GM18520 (cell line): ENCODE measurements around the gene IFNGR2.
"Not testable (repeated sequence)": the region's sequence is repeated elsewhere in the genome, so short reads cannot be mapped to it uniquely, and the experiment has no call there.

ENCODE experiments used
- ATAC-seq: cut with Tn5 transposase; IDR thresholded peaks from one replicate; pipeline ENCODE4 v1.9.1; 2021; ENCODE audit not compliant: unreplicated experiment

The IFNGR2 gene

GRCh38 chr21:33434770-33435360 is 31.7 kb downstream of the IFNGR2 start:
- peak; percentile 86 for ATAC-seq

GRCh38 chr21:33437140-33437539 is 33.9 kb downstream of the IFNGR2 start:
- no peak for ATAC-seq

DNA sequence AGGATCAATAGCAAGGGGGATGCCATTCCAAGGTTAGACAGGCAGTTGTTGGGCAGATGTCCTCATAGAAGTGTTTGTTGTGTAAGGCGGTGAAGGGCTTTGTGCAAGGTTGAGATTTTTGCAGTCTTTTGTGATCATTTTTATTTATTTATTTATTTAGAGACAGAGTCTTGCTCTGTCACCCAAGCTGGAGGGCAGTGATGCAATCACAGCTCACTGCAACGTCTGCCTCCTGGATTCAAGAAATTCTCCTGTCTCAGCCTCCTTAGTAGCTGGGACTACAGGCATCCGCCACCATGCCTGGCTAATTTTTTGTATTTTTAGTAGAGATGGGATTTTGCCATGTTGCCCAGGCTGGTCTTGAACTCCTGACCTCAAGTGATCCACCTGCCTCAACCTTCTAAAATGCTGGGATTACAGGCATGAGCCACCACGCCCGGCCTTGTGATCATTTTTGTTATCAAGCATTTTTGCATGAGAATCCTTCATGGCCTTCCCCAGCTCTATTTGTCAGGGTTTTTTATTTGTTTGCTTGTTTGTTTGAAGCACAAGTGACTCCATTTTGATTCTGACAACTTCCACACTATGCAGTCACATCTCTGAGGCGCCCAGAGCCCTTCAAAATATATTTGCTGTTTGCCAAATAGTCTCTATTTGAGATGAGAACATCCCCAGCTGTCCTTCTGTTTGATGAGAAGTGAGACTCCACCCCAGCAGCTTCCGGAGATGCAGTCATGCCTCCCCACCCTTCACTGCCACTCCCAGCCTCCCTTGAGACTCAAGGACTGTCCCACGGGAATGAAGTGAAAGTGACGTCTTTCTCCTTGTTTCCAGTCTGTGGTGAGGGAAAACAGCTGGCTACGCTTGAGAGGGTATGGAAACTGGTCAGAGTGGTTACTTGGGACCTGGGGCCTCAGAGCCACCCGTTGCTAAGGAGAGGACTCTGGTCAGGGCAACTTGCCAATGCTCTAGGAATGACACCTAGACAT is 38.6 kb downstream of the IFNGR2 start:
- ATAC-seq: no peak

- no peak for ATAC-seq
Observed at GRCh38 chr21:33443194-33443593, 40.0 kb downstream of the IFNGR2 start.

DNA sequence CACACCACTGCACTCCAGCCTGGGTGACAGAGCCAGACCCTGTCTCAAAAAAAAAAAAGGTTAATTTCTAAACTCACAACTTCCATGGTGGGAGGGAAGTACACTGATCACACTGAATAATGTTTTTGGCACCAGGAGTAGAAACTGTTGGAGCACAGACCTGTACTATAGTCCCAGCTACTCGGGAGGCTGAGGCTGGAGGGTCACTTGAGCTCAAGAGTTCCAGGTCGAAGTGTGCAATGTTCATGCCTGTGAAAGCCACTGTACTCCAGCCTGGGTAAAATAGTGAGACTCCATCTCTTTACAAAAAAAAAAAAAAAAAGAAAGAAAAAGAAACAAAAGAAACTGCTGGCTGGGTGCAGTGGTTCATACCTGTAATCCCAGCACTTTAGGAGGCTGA is 41.3 kb downstream of the IFNGR2 start:
- ATAC-seq: no peak

GRCh38 chr21:33446620-33447019 is 43.4 kb downstream of the IFNGR2 start:
- ATAC-seq: not testable (repeated sequence)

- no peak for ATAC-seq
Observed at GRCh38 chr21:33449616-33450015, 46.4 kb downstream of the IFNGR2 start.

DNA sequence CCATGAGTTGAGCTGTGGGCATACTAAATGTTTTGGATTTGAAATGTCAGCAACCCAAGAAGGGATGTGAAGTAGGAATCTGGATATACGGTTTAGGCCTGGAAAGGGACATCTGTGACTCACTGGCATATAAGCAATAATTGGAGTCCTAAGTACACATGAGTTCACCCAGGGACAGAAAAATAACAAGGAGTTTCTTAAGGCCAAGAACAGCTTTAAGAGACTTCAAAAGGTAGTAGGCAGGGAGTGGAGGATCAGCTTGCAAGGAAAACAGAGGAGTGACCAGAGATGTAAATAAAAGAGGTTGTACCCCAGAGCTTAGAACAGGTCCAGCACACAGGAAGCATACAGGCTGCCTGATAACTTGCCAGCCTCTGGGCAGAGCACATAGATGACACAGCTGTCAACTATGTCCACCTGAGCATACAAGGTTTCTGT is 48.4 kb downstream of the IFNGR2 start:
- ATAC-seq: no peak

DNA sequence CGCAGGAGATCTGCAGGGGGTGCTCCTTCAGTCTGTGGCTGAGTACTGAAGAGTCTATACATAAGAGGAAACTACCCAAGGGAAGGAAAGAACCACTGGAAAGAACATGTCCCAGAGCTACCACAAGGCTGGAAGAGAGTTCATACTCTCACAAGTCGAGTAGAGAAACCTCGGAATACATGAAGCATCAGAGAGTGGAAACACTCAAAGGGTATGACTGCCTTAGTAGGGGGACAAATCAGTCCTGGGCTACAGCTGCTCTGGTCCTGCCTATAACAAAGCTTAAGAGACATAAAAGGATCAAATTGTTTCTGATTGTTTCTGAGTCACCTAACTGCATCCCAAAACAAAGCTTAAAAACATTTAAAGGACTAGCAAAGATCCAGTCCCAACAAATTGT is 49.1 kb downstream of the IFNGR2 start:
- no peak for ATAC-seq

- no peak for ATAC-seq
Observed at GRCh38 chr21:33455686-33456446, 52.7 kb downstream of the IFNGR2 start.

DNA sequence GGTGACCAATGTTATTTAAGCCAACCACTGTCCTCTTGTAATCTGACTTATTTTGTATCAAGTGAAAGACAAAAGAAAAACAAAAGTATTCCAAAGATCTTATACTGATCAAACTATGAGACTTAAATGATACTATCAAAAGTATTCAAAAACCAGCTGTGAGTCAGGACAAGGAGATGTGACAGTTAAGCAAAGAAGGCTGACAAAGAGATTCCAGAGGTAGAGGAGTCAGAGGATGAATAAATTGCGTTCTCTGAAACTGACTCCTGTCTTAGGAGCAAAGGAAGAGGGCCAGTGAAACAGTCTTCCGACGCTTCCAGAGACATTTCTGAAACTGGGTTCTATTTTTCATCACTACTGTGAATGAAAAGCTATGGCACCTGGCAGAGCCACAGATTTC is 55.6 kb downstream of the IFNGR2 start:
- ATAC-seq: no peak

GRCh38 chr21:33461538-33462250 is 58.5 kb downstream of the IFNGR2 start:
- no peak for ATAC-seq

- ATAC-seq: not testable (repeated sequence)
Observed at GRCh38 chr21:33469183-33469582, 66.0 kb downstream of the IFNGR2 start.

DNA sequence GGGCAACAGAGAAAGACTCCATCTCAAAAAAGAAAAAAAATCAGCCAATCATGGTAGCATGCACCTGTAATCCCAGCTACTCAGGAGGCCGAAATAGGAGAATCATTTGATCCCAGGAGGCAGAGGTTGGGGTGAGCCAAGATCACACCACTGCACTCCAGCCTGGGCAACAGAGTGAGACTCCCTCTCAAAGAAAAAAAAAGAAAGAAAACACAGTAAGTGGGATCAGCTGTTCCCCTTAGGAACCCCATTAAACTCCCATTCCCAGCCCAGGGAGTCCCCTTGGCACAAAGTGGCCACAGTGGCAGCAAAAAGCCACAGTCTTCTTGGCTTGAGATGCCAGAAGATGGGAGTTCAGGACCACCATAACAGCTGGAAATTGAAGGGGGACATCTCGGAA is 67.5 kb downstream of the IFNGR2 start:
- no peak for ATAC-seq

GRCh38 chr21:33473344-33473743 is 70.1 kb downstream of the IFNGR2 start:
- no peak for ATAC-seq

- ATAC-seq: no peak
Observed at GRCh38 chr21:33477066-33477465, 73.9 kb downstream of the IFNGR2 start.

- no peak for ATAC-seq
Observed at GRCh38 chr21:33478182-33478581, 75.0 kb downstream of the IFNGR2 start.

DNA sequence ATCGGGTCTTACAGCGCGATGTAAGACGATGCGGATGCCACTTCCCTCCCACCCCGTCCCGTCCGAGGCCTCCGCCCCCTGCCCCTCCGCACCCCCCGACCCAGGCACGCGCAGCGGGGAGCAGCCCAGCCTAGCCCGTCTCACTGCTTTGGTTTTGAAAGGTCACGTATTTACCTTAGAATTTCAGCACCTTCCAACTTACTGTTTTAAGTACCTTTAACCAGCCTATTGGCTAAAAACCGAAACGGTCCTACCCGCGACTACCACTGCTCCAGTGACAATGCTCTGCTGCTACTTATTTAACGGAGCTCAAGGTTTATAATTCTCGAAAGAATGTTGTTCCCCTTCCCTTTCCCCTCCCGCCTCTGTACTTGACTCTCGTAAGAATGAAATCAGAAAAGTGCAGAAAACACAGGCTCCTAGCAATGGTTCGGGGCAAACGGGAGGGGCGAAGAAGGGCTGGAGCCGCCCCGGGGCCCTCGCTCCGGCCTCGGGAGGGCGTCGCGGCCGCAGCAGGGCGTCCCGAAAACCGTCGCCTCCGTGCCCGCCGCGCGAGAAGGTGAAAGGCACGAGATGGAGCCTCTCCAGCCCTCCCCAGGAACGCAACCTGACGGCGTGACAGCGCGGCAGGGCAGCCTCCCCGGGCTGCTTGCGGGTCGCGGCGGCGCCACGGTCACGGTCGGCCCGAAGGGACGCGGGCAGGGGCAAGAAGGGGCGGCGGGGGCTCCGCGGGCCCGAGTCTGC is 75.9 kb downstream of the IFNGR2 start:
- peak; percentile 8 for ATAC-seq

DNA sequence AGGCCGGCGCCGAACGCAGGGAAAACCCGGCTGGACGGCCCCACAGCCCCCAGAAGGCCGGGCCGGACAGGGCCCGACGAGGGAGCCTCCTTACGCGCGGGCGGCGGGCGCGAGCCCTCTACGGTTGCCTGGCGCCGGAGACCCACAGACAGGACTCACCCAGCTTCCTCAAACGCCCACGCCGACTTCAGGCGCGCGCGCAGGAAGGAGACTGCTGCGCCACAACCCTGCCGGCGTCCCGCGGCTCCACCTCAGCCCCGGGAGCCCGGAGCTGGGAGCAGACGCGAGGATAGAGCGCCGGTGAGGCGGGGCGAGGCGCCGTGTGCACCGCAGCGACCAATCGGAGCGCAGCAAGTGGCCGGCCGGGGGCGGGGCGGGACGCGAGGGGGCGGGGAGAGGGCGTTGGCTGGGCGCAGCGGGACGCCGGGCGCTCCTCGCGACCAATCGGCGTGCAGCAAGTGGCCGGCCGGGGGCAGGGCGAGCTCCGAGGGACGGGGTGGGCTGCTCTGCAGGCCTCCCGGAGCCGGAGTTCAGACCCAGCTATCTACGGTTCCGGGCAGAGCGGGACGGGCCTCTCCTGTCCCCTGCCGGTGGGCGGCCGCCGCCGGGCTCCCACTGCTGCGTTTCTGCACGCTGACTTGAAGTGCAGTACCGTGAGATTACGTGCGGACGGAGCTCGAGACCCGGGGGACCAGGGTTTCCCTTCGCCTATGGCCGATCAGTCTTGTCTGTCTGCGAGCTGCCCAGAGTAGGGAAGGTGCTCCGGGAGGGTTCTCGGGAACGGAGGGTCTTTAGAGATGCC is 76.7 kb downstream of the IFNGR2 start, which contains the start of gene TMEM50B:
Gene TMEM50B, minus strand, starts transcription at position 296 of the 802 bp plus-strand sequence. CDS start 11,089 bp downstream, outside the sequence.
- peak; percentile 90 for ATAC-seq
